Right renal pelvis (tissue), 4 donors: ENCODE measurements around the gene TXNRD1. TPM values are rescaled to one million over a fixed set of nuclear protein-coding genes. Genes with fewer than 3 reads are reported as not detected.

ENCODE experiments used
- DNase-seq, 4 donors: peaks; one replicate each; pipeline ENCODE4 v3.0.0-alpha.2; 2013; ENCODE audit warnings: low read depth in 4 of 4, low spot score in 3 of 4, missing footprints in 1 of 4
- polyA plus RNA-seq, 4 donors: library from polyadenylated mRNA; unstranded; fragments of 120-200 nt; gene quantifications; one replicate each; pipeline ENCODE4 v1.2.1, GENCODE V29; 2013; ENCODE audit not compliant: insufficient read length in 4 of 4

The TXNRD1 gene
- polyA plus RNA-seq, 4 donors, result 56.3 to 75.0 (median 66.2) TPM

DNA sequence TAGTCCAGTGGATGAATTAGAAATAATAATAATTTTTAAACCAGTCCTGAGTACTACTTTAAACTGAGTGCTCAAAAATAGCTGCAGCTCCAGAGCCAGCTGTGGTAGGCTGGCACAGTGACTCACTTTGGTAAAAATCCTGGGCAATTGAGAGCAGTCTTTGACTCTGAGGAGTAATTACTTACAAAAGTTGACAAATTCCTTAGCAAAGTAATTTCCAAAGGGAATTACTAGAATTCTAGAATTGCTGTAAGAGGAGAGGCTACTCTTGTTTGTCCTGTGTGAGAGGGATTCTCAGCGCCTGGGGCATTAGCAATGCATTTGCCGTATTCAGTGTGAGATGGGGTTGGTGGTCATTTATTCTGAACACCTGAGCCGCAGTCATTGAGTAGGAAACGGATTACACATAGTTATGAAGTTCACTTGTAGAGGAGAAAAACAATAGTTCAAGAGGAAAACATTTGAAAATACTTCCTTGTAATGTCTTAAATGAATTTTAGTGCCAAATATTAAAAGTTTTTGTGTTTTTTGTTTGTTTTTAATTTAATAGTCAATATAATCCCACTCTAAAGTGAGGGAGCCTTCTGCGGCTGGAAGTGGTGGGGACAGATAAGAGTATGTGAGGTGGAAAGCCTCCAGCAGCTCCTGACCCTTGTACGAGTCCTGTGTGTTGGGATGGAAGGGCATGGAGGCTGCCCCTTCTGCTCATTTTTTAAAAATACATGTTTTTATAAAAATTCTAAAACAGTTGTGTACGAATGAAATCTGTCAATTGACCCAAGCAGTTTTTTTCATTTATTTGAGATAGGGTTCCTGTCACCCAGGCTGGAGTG, 129.9 kb downstream of the TXNRD1 start:
- no peak for DNase-seq

DNA sequence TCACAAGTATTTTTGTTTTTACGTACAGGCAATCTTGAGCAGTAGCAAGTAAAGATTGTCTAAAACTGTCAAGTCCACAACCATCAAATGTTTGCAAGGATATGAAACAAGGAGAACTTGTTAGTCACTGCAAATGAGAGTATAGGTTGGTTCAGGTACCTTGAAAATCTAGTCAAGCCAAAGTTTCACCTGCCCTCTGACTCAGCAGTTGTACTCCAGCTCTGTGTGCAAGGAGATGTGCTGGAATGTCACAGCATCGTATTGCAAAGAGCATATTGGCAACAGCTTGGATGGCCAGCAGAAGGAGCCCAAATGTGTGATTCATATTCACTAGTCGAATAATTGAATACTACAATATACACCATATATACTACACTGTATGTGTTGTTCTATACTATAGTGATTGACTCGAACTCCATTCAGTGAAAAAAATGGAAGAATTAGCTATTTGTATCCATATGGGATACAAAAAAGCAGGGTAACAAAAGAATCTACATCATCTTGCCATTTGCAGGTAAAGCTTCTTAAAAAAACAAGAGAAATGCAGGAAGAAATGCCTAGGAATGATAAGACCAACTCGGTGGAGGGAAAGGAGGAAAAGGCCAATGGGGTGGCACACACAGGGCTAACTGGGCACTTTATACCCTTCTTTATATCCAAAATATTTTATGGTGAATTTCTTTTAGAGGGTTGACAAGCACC, 131.9 kb downstream of the TXNRD1 start:
- no peak for DNase-seq

DNA sequence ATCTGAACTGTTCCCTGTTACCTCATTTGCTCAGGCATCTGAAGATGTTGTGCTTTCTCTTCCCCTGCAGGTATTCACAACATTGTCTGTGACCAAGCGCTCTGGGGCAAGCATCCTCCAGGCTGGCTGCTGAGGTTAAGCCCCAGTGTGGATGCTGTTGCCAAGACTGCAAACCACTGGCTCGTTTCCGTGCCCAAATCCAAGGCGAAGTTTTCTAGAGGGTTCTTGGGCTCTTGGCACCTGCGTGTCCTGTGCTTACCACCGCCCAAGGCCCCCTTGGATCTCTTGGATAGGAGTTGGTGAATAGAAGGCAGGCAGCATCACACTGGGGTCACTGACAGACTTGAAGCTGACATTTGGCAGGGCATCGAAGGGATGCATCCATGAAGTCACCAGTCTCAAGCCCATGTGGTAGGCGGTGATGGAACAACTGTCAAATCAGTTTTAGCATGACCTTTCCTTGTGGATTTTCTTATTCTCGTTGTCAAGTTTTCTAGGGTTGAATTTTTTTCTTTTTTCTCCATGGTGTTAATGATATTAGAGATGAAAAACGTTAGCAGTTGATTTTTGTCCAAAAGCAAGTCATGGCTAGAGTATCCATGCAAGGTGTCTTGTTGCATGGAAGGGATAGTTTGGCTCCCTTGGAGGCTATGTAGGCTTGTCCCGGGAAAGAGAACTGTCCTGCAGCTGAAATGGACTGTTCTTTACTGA, 132.9 kb downstream of the TXNRD1 start:
- DNase-seq, result no peak

- no peak for DNase-seq
Observed at GRCh38 chr12:104348994-104349494, 133.5 kb downstream of the TXNRD1 start.

GRCh38 chr12:104350211-104351056, 134.9 kb downstream of the TXNRD1 start:
- DNase-seq, result no peak

DNA sequence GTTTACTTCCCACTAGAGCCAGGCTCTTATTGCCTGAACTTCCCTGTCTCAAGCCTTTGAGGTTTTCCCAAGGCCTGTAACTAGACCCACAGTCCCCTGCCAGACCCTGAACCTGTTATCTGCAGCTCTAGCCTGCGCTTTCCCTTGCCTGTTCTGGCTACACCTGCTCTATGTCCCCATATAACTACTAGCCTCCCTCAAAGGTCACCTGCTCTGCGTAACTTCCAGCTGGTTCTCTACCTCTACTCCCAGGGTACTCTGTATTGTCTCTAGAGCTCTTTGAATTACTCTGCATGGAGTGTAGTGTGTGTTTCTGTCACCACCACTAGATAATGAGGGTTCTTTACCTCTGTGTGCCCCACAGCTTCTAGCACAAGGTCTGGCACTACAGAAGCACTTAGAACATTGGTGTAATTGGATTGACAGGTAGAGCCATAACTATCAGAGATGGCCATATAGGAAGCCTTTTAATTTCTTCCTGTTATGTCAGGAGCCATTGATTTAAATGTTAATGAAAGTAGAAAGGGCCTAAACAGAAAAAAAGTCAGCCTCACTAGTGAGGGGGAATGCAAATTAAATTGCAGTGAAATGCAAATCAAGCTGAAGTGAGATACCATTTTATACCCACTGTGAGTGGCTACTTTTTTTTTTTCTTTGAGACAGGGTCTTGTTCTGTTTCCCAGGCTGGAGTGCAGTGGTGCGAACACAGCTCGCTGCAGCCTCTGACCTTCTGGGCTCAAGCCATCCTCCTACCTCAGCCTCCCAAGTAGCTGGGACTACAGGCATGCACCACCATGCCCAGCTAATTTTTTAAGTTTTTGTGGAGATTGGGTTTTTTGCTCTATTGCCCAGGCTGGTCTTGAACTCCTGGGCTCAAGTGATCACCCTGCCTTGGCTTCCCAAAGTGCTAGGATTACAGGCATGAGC, 135.7 kb downstream of the TXNRD1 start:
- DNase-seq, result no peak

DNA sequence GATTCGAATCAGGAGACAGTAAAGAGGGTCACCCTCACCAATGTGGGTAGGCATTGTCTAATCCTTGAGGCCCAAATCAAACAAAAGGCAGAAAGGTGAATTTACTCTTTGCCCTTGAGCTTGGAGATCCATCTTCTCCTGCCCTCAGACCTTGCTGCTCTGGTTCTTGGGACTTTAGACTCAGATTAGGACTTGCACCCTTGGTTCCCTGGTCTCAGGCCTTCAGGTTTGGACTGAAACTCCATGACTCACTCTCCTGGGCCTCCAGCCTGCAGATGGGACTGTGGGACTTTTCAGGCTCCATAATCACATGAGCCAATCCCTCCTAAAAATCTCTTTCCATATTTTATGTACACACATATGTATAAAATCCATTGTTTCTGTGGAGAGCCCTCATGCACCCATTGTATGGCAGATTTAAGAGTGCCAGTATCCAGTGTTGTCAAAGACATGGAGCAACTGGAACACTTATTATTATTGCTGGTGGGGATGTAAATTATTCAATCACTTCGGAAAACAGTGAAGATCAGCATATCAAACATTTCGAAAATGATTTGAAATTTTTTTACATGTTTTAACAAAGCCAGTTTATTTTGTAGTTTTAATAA, 136.6 kb downstream of the TXNRD1 start:
- no peak for DNase-seq

DNA sequence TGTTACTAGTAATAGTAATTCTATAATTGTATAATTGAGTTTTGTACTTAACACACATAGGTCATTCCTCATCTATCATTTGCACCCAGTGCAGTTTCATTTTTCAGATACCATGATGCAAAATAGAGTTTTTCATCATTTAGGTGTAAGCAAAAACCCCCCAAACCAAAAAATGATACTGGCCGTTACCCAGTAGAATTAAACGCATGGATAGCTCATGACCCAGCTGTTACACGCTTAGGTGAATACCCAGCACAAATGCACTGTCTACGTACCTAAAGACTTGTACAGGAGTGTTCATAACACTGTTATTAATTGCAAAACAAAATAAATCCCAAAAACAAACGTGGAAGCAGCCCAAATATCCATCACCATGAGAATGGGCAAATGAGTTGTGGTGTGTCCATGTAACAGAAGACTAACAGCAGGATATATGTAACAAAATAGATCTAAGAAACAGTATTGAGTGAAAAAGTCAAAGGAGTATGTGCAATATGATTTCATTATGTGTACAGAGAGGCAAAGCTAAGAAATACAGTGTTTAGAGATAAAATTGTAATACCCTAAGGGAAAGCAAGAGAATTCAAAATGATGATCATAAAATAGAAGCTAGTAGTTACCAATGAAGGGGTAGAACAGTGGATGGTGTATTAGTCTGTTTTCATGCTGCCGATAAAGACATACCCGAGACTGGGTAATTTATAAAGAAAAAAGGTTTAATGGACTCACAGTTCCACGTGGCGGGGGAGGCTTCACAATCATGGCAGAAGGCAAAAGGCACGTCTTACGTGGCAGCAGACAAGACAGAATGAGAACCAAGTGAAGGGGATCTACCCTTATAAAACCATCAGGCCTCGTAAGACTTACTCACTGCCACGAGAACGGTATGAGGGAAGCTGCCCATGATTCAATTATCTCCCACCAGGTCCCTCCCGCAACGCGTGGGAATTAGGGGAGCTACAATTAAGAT, 137.7 kb downstream of the TXNRD1 start:
- no peak for DNase-seq

DNA sequence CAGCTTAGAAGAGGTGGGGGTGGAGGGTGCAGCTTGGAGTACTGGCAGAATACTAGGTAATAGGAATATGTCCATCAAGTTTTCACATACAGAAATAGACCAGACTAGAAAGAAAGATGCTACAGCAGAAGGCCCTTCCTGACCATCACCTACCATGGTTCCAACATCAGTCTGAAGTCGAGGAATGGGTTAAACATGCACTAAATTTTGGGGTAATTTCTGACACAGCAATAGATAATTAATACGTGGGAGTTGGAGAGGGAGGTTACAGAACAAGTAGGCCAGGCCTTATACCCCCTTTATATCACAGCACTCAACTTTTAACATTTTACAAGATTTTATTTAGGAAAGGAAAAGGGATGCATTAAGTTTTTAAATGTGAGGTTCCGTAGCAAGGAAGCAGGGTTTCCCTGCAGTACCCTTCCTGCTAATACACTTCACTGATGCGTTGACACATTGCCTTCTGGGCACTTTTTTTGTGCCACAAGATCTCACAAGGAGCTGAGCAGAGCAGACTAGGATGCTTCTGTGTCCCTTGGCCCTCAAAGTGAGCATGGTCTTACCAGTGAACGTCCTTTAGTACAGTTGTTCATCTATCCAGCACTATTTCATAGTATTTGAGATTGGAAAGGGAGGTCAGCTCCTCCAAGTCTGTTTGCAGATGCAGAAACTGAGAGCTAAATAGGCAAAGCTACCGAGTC, 138.7 kb downstream of the TXNRD1 start:
- DNase-seq, result no peak

GRCh38 chr12:104354868-104355570, 139.4 kb downstream of the TXNRD1 start:
- no peak for DNase-seq

GRCh38 chr12:104355630-104356029, 140.1 kb downstream of the TXNRD1 start:
- DNase-seq, result no peak

DNA sequence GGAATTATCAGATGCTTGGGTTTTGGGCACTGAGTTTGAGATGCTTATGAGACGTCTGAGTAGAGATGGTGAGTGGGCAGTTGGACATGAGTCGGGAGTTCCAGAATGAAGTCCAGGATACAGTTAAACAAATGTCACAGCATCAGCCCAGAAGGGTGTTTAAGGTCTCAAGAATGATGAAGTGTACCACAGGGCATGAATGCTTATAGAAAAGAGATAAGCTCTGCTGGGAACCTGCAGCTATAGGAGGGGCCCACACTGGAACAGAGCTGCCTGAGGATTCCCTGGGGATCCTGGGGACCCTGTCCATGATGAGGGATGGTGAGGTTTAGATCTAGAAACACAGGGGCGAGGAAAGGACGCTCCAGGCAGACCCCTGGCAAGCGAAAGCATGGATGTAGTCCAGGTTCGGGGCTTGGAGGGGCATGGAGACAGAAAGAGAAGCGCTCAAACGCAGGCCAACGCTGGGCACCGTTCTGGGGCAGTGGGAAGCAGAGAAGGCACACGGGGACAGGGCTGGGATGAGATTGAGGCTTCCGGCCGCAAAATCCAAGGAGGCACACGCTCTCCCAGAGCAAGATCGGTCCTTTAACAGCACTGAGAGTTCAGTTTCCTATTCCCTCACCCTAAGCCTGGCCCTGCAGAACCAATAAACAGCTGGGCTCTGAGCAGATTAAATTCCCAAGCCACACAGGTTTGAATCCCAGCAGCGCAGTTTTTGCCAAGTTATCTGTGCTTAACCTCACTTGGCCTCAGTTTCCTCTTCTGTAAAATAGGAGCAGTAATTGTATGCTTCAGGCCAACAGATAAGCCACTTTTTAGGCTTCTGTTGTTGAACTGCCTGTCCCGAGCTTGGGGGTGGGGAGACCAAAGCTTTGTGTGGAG, 140.9 kb downstream of the TXNRD1 start:
- DNase-seq, result no peak

DNA sequence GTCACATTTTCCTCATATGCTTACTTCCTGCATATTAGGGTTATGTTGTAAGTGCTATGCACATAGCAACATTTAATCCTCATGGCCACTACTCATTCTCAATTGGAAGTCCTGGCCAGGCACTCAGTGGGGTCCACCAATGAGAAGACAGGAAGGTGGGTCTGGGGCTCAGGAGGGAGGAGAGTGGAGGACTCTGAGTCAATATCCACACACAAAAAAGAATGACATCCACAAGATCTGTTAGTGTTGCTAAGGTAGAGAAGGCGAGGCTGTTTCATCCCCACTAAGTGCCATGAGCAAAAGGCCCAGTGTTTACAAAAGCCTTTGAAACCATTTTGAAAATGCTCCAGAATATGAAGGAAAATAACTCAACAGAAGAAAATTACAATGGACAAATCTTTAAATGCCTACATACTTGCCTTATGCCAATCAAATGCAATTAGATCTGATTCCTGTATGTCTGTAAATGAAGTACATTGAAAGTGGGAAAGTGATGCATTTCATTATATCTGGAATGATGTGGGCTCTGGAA, 141.9 kb downstream of the TXNRD1 start:
- no peak for DNase-seq

DNA sequence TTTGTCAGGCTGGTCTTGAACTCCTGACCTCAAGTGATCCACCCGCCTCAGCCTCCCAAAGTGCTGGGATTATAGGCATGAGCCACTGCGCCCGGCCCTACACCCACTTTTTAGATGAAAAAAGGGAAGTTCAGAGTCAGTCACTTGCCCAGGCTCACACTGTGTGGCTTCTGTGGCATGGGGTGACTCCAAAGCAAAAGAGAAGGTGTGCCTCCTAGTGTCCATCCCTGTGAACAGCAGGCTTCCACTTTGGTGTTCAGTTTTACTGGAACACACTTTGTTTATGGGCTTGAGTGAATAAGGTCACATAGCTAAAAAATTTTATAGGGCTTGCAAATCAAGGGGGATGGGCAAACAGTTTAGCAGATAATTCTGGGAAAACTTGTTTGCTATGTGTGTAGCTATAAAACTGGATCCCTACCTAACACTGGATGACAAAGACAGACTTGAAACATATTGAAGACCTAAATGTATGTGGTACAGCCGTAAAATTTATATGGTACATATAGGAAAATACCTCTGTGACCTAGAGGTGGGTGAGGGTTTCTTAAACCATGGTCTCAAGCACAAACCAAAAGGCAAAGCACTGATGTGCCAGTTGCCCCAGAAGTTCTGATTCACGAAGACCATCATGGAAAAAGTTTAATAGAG, 142.9 kb downstream of the TXNRD1 start:
- peak; percentile 8 to 16 (median 16) for DNase-seq

- DNase-seq, result no peak
Observed at GRCh38 chr12:104359216-104359615, 143.6 kb downstream of the TXNRD1 start.
